ENCODE results near the gene MYL12B.

The MYL12B gene

GRCh38 chr18:3230401-3231334 lies 31.3 kb upstream of the MYL12B start:
- Histone ChIP-seq H4K8ac (ENCODE audit: low read depth, low read length) (no peak overlapping the region), H3K4me1 (ENCODE audit: control insufficient read depth in 2 of 2, insufficient read depth in 1 of 2, low read depth in 1 of 2, low read length in 2 of 2) (peaks cover under 1 to 3% of the 10 kb centered on the region in 2 donors), H3K36me3 (replicated peaks in 1 of 2; ENCODE audit: control insufficient read depth in 2 of 2, insufficient read depth in 2 of 2, low read length in 2 of 2) (no peaks in the 10 kb centered on the region), H3K23ac (ENCODE audit: low read depth, low read length, poor library complexity) (no peak overlapping the region), H3K4me2 (ENCODE audit: insufficient read depth, low read length, poor library complexity, severe bottlenecking) (no peak overlapping the region), H3K9ac (ENCODE audit: low read depth, low read length, poor library complexity) (no peak overlapping the region), H2AFZ (ENCODE audit: low read length) (no peak overlapping the region), H2BK15ac (ENCODE audit: low read length) (no peak overlapping the region), H3K27me3 (ENCODE audit: control insufficient read depth in 3 of 3, insufficient read depth in 3 of 3, low read depth in 1 of 3, low read length in 3 of 3) (no peaks in the 10 kb centered on the region), H3K14ac (ENCODE audit: low read length) (no peak overlapping the region), H3K9me3 (replicated peaks in 1 of 2; ENCODE audit: control insufficient read depth in 2 of 2, insufficient read depth in 1 of 2, low read depth in 1 of 2, low read length in 2 of 2) (no peaks in the 10 kb centered on the region), H2BK120ac (ENCODE audit: low read depth, low read length) (no peak overlapping the region), H3K27ac (replicated peaks; ENCODE audit: low read length) (no peak overlapping the region), H3K4me3 (ENCODE audit: low read length in 2 of 2) (no peak overlapping the region), H2BK12ac (ENCODE audit: low read length) (no peak overlapping the region), H2AK5ac (ENCODE audit: low read depth, low read length) (no peak overlapping the region), H3K18ac (ENCODE audit: low read length) (no peak overlapping the region), H2BK5ac (ENCODE audit: low read length) (no peak overlapping the region), H4K91ac (ENCODE audit: low read depth, low read length, poor library complexity) (no peak overlapping the region), H3K4ac (ENCODE audit: low read length) (no peak overlapping the region), H3K79me1 (ENCODE audit: low read depth, low read length) (no peaks in the 10 kb centered on the region)
- WGBS, 2 donors (ENCODE audit: extremely low coverage in 2 of 2, insufficient read length in 2 of 2, insufficient replicate concordance in 1 of 2) = no CpG with 5 or more reads among the region's 9 CpGs
- no peak for DNase-seq (ENCODE audit: low spot score)

- no peak for DNase-seq (ENCODE audit: low spot score)
- WGBS, 2 donors (ENCODE audit: extremely low coverage in 2 of 2, insufficient read length in 2 of 2, insufficient replicate concordance in 1 of 2) = no CpG with 5 or more reads among the region's 1 CpG
- H2AK5ac ChIP-seq (ENCODE audit: low read depth, low read length) = no peak overlapping the region
Measured at GRCh38 chr18:3233004-3233403, 28.9 kb upstream of the MYL12B start.

GRCh38 chr18:3233433-3234168 lies 28.3 kb upstream of the MYL12B start:
- no peak overlapping the region for H3K27ac ChIP-seq (replicated peaks; ENCODE audit: low read length)
- no peaks in the 10 kb centered on the region for H3K27me3 ChIP-seq (ENCODE audit: control insufficient read depth in 3 of 3, insufficient read depth in 3 of 3, low read depth in 1 of 3, low read length in 3 of 3)
- H3K36me3 ChIP-seq (replicated peaks in 1 of 2; ENCODE audit: control insufficient read depth in 2 of 2, insufficient read depth in 2 of 2, low read length in 2 of 2) = no peaks in the 10 kb centered on the region
- no peak overlapping the region for H2BK12ac ChIP-seq (ENCODE audit: low read length)
- no peaks in the 10 kb centered on the region for H3K4me1 ChIP-seq (ENCODE audit: control insufficient read depth in 2 of 2, insufficient read depth in 1 of 2, low read depth in 1 of 2, low read length in 2 of 2)
- no peak overlapping the region for H2BK120ac ChIP-seq (ENCODE audit: low read depth, low read length)
- no peak overlapping the region for H4K91ac ChIP-seq (ENCODE audit: low read depth, low read length, poor library complexity)
- no peak overlapping the region for H3K14ac ChIP-seq (ENCODE audit: low read length)
- no peak overlapping the region for H2AK5ac ChIP-seq (ENCODE audit: low read depth, low read length)
- no peak overlapping the region for H3K18ac ChIP-seq (ENCODE audit: low read length)
- no peak overlapping the region for H2BK15ac ChIP-seq (ENCODE audit: low read length)
- no CpG with 5 or more reads among the region's 4 CpGs for WGBS, 2 donors (ENCODE audit: extremely low coverage in 2 of 2, insufficient read length in 2 of 2, insufficient replicate concordance in 1 of 2)
- H3K23ac ChIP-seq (ENCODE audit: low read depth, low read length, poor library complexity) = no peak overlapping the region
- H3K4ac ChIP-seq (ENCODE audit: low read length) = no peak overlapping the region
- H3K9ac ChIP-seq (ENCODE audit: low read depth, low read length, poor library complexity) = no peak overlapping the region
- DNase-seq (ENCODE audit: low spot score) = no peak
- no peak overlapping the region for H2AFZ ChIP-seq (ENCODE audit: low read length)
- H4K8ac ChIP-seq (ENCODE audit: low read depth, low read length) = no peak overlapping the region
- no peak overlapping the region for H3K4me2 ChIP-seq (ENCODE audit: insufficient read depth, low read length, poor library complexity, severe bottlenecking)
- H3K9me3 ChIP-seq (replicated peaks in 1 of 2; ENCODE audit: control insufficient read depth in 2 of 2, insufficient read depth in 1 of 2, low read depth in 1 of 2, low read length in 2 of 2) = peaks cover 2% of the 10 kb centered on the region in 2 donors
- H3K79me1 ChIP-seq (ENCODE audit: low read depth, low read length) = no peaks in the 10 kb centered on the region
- H3K4me3 ChIP-seq (ENCODE audit: low read length in 2 of 2) = no peak overlapping the region
- no peak overlapping the region for H2BK5ac ChIP-seq (ENCODE audit: low read length)

More at GRCh38 chr18:3233004-3233403, 28.9 kb upstream of the MYL12B start:
- Histone ChIP-seq H3K27ac (replicated peaks; ENCODE audit: low read length) (no peak overlapping the region), H3K14ac (ENCODE audit: low read length) (no peak overlapping the region), H4K8ac (ENCODE audit: low read depth, low read length) (no peak overlapping the region), H2BK5ac (ENCODE audit: low read length) (no peak overlapping the region), H3K4me1 (ENCODE audit: control insufficient read depth in 2 of 2, insufficient read depth in 1 of 2, low read depth in 1 of 2, low read length in 2 of 2) (no peaks in the 10 kb centered on the region), H4K91ac (ENCODE audit: low read depth, low read length, poor library complexity) (no peak overlapping the region), H3K4me2 (ENCODE audit: insufficient read depth, low read length, poor library complexity, severe bottlenecking) (no peak overlapping the region), H3K27me3 (ENCODE audit: control insufficient read depth in 3 of 3, insufficient read depth in 3 of 3, low read depth in 1 of 3, low read length in 3 of 3) (no peaks in the 10 kb centered on the region), H2BK120ac (ENCODE audit: low read depth, low read length) (no peak overlapping the region), H3K23ac (ENCODE audit: low read depth, low read length, poor library complexity) (no peak overlapping the region), H3K4me3 (ENCODE audit: low read length in 2 of 2) (no peak overlapping the region), H3K79me1 (ENCODE audit: low read depth, low read length) (no peaks in the 10 kb centered on the region), H3K36me3 (replicated peaks in 1 of 2; ENCODE audit: control insufficient read depth in 2 of 2, insufficient read depth in 2 of 2, low read length in 2 of 2) (no peaks in the 10 kb centered on the region), H3K9me3 (replicated peaks in 1 of 2; ENCODE audit: control insufficient read depth in 2 of 2, insufficient read depth in 1 of 2, low read depth in 1 of 2, low read length in 2 of 2) (peaks cover 0 to under 1% of the 10 kb centered on the region in 2 donors), H2BK12ac (ENCODE audit: low read length) (no peak overlapping the region), H2AFZ (ENCODE audit: low read length) (no peak overlapping the region), H3K18ac (ENCODE audit: low read length) (no peak overlapping the region), H3K4ac (ENCODE audit: low read length) (no peak overlapping the region), H3K9ac (ENCODE audit: low read depth, low read length, poor library complexity) (no peak overlapping the region), H2BK15ac (ENCODE audit: low read length) (no peak overlapping the region)

- H2AK5ac ChIP-seq (ENCODE audit: low read depth, low read length) = no peak overlapping the region
- no peak overlapping the region for H4K8ac ChIP-seq (ENCODE audit: low read depth, low read length)
- H2AFZ ChIP-seq (ENCODE audit: low read length) = no peak overlapping the region
- no peak overlapping the region for H3K4me3 ChIP-seq (ENCODE audit: low read length in 2 of 2)
- no peak overlapping the region for H4K91ac ChIP-seq (ENCODE audit: low read depth, low read length, poor library complexity)
- no peaks in the 10 kb centered on the region for H3K4me1 ChIP-seq (ENCODE audit: control insufficient read depth in 2 of 2, insufficient read depth in 1 of 2, low read depth in 1 of 2, low read length in 2 of 2)
- no peak overlapping the region for H3K27ac ChIP-seq (replicated peaks; ENCODE audit: low read length)
- no CpG with 5 or more reads among the region's 5 CpGs for WGBS, 2 donors (ENCODE audit: extremely low coverage in 2 of 2, insufficient read length in 2 of 2, insufficient replicate concordance in 1 of 2)
- no peak overlapping the region for H3K9ac ChIP-seq (ENCODE audit: low read depth, low read length, poor library complexity)
- H3K36me3 ChIP-seq (replicated peaks in 1 of 2; ENCODE audit: control insufficient read depth in 2 of 2, insufficient read depth in 2 of 2, low read length in 2 of 2) = no peaks in the 10 kb centered on the region
- H3K79me1 ChIP-seq (ENCODE audit: low read depth, low read length) = no peaks in the 10 kb centered on the region
- no peak overlapping the region for H3K14ac ChIP-seq (ENCODE audit: low read length)
- no peak overlapping the region for H2BK12ac ChIP-seq (ENCODE audit: low read length)
- H3K18ac ChIP-seq (ENCODE audit: low read length) = no peak overlapping the region
- H2BK15ac ChIP-seq (ENCODE audit: low read length) = no peak overlapping the region
- no peak overlapping the region for H3K4ac ChIP-seq (ENCODE audit: low read length)
- no peak for DNase-seq (ENCODE audit: low spot score)
- H3K4me2 ChIP-seq (ENCODE audit: insufficient read depth, low read length, poor library complexity, severe bottlenecking) = no peak overlapping the region
- no peak overlapping the region for H2BK5ac ChIP-seq (ENCODE audit: low read length)
- peaks cover 2 to 5% of the 10 kb centered on the region in 2 donors for H3K9me3 ChIP-seq (replicated peaks in 1 of 2; ENCODE audit: control insufficient read depth in 2 of 2, insufficient read depth in 1 of 2, low read depth in 1 of 2, low read length in 2 of 2)
- no peaks in the 10 kb centered on the region for H3K27me3 ChIP-seq (ENCODE audit: control insufficient read depth in 3 of 3, insufficient read depth in 3 of 3, low read depth in 1 of 3, low read length in 3 of 3)
- no peak overlapping the region for H3K23ac ChIP-seq (ENCODE audit: low read depth, low read length, poor library complexity)
- no peak overlapping the region for H2BK120ac ChIP-seq (ENCODE audit: low read depth, low read length)
Measured at GRCh38 chr18:3234457-3234856, 27.5 kb upstream of the MYL12B start.

Measured in neuronal stem cell (in vitro differentiated cells).